Tibial artery (tissue), 4 donors: Measurements from ENCODE around the gene WDR59.

Source experiments
- DNase-seq, 2 donors: peaks; one replicate each; pipeline ENCODE4 v3.0.0-alpha.2; 2019
- H3K27ac ChIP-seq, 2 donors: fragments of 200-600 bp; sonication (generic) in 1 of 2; 1 replicate in 1 of 2; 2 replicates in 1 of 2; pipeline ENCODE4 v1.5.1; 2018 to 2019; ENCODE audit warnings: mild to moderate bottlenecking in 1 of 2
- H3K27me3 ChIP-seq, 2 donors: fragments of 200-600 bp; sonication (generic) in 1 of 2; one replicate each; pipeline versions ENCODE4 v1.5.1 to v1.6.0; 2016 to 2019
- H3K36me3 ChIP-seq, 3 donors: fragments of 200-600 bp; sonication (generic) in 2 of 3; one replicate each; pipeline ENCODE4 v1.5.1; 2016 to 2019; ENCODE audit warnings: mild to moderate bottlenecking in 2 of 3
- H3K4me1 ChIP-seq, 4 donors: fragments of 200-600 bp; sonication (generic) in 2 of 4; 1 replicate in 3 of 4; 2 replicates in 1 of 4; pipeline ENCODE4 v1.5.1; 2016 to 2019
- H3K4me3 ChIP-seq, 2 donors: fragments of 200-600 bp; sonication (generic) in 1 of 2; 1 replicate in 1 of 2; 2 replicates in 1 of 2; pipeline ENCODE4 v1.5.1; 2018 to 2019; ENCODE audit warnings: mild to moderate bottlenecking in 2 of 2
- H3K9me3 ChIP-seq, 3 donors: fragments of 200-600 bp; sonication (generic) in 1 of 3; one replicate each; pipeline ENCODE4 v1.5.1; 2016 to 2019
- intact Hi-C: fragments of 100-400 bp; cut with DNase I; formaldehyde crosslinking; loops from one replicate; pipeline ENCODE4 v1.15.0; 2023; ENCODE audit warnings: low total_unique reads
- TF ChIP-seq, protein P1 (sequence below), 2 experiments: fragments of 200-600 bp in 1 of 2; fragments of 450-650 bp in 1 of 2; IDR thresholded peaks; one replicate each; pipeline ENCODE4 v1.5.1; 2017 to 2019; ENCODE audit warnings: antibody characterized with exemption in 2 of 2, mild to moderate bottlenecking in 1 of 2, moderate library complexity in 1 of 2

Gene WDR59

DNA sequence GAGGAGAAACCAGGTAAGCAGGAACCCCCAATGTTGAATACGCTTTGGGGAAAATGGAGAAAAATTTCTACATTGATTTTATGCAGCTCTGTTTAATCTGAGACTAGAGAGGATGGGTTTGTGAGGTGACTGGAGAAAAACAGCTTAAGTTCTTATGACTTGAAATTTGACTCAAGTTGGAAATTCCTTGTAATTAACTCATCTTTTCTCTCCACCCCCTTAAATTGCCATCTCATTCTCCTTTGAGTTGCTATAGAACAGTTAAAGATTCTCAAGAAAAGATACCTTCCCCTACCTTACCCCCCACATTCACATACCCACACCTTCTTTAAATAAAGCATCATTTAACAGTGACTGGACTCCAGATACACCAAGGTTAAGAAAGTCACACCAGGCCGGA is 38.1 kb upstream of the WDR59 start:
- Histone ChIP-seq H3K27ac (no peak overlapping the region), H3K4me1 (peaks cover 0 to 22% (median 11%) of the 10 kb centered on the region in 4 donors), H3K4me3 (no peak overlapping the region), H3K27me3 (no peaks in the 10 kb centered on the region), H3K36me3 (no peaks in the 10 kb centered on the region), H3K9me3 (no peaks in the 10 kb centered on the region)
- TF ChIP-seq, protein P1, sequence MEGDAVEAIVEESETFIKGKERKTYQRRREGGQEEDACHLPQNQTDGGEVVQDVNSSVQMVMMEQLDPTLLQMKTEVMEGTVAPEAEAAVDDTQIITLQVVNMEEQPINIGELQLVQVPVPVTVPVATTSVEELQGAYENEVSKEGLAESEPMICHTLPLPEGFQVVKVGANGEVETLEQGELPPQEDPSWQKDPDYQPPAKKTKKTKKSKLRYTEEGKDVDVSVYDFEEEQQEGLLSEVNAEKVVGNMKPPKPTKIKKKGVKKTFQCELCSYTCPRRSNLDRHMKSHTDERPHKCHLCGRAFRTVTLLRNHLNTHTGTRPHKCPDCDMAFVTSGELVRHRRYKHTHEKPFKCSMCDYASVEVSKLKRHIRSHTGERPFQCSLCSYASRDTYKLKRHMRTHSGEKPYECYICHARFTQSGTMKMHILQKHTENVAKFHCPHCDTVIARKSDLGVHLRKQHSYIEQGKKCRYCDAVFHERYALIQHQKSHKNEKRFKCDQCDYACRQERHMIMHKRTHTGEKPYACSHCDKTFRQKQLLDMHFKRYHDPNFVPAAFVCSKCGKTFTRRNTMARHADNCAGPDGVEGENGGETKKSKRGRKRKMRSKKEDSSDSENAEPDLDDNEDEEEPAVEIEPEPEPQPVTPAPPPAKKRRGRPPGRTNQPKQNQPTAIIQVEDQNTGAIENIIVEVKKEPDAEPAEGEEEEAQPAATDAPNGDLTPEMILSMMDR (IDR thresholded peaks at IDR 0.05), result no peak
- intact Hi-C loops, result no loop called here
- no peak for DNase-seq

DNA sequence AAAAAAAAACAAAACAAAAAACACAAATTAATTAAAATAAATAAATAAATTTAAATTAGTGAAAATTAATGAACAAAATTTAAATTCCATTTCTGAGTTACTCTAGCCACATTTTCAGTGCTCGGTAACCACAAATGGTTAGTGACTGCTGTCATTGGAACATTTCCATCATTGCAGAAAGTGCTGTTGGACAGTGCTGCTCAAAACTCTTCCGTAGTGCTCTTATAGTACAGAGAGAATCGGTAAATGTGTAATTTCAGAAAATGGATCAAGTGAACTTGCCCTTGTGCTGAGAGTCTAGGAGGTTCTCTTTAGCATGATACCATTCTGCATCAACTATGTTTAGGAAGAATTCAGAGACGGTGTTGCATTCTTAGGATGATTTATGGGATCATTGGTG is 37.6 kb upstream of the WDR59 start:
- Histone ChIP-seq H3K9me3 (no peaks in the 10 kb centered on the region), H3K36me3 (no peaks in the 10 kb centered on the region), H3K27me3 (no peaks in the 10 kb centered on the region), H3K27ac (no peak overlapping the region), H3K4me3 (no peak overlapping the region), H3K4me1 (peaks cover 0 to 24% (median 11%) of the 10 kb centered on the region in 4 donors)
- TF ChIP-seq, protein P1 (IDR thresholded peaks at IDR 0.05), result no peak
- no peak for DNase-seq
- intact Hi-C loops, result no loop called here

DNA sequence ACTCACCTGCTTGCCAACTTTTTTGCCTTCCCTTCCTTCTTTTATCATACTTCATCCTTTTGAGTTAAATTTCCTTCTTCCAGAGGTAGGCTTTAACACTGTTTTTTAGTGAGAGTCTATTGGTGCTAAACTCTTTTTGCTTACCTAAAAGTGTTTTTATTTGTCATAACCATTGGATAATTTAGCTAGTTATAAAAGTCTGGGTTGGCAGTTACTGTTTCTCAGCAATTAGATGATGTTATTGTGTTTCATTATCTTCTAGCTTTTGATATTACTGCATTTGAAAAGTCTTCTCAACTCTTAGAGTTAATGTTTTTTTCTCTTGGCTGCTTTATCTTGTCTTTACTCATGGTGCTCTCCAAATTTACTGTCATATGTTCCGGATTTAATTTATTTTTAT is 36.5 kb upstream of the WDR59 start:
- TF ChIP-seq, protein P1 (IDR thresholded peaks at IDR 0.05), result no peak
- H3K36me3 ChIP-seq, result no peaks in the 10 kb centered on the region
- no peaks in the 10 kb centered on the region for H3K27me3 ChIP-seq
- peaks cover 0 to 27% (median 6%) of the 10 kb centered on the region in 4 donors for H3K4me1 ChIP-seq
- no peak overlapping the region for H3K4me3 ChIP-seq
- DNase-seq, result no peak
- no peak overlapping the region for H3K27ac ChIP-seq
- intact Hi-C loops, result no loop called here
- H3K9me3 ChIP-seq, result no peaks in the 10 kb centered on the region

DNA sequence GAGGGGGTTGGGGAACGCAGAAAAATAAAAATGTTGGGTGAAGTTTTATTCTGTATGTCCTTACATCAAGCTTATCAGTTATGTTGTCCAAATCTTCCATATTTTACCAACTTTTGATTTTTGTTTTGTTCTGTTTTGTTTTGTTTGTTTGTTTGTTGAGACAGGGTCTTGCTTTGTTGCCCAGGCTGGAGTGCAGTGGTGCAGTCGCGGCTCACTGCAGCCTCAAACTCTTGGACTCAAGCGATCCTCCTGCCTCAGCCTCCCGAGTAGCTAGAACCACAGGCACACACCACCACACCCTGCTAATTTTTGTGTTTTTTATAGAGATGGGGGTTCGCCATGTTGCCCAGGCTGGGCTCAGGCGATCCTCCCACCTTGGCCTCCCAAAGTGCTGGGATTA is 34.7 kb upstream of the WDR59 start:
- intact Hi-C loops, result no loop called here
- H3K27ac ChIP-seq, result no peak overlapping the region
- H3K27me3 ChIP-seq, result no peaks in the 10 kb centered on the region
- H3K4me3 ChIP-seq, result no peak overlapping the region
- no peaks in the 10 kb centered on the region for H3K9me3 ChIP-seq
- no peaks in the 10 kb centered on the region for H3K36me3 ChIP-seq
- no peak for DNase-seq
- H3K4me1 ChIP-seq, result peaks cover 0 to 13% (median 0%) of the 10 kb centered on the region in 4 donors
- TF ChIP-seq, protein P1 (IDR thresholded peaks at IDR 0.05), result no peak

DNA sequence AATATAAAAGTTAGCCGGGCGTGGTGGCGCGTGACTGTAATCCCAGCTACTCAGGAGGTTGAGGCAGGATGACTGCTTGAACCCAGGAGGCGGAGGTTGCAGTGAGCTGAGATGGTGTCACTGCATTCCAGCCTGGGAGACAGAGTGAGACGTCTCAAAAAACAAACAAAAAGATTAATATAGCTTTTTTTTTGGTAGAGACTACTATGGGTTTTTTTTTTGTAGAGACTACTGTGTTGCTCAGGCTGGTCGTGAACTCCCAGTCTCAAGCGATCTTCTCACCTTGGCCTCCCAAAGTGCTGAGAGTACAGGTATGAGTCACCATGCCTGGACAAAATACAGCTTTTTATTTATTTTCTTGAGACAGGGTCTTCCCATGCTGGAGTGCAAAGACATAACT is 34.1 kb upstream of the WDR59 start:
- H3K36me3 ChIP-seq, result no peaks in the 10 kb centered on the region
- intact Hi-C loops, result no loop called here
- no peak overlapping the region for H3K27ac ChIP-seq
- H3K9me3 ChIP-seq, result no peaks in the 10 kb centered on the region
- H3K4me1 ChIP-seq, result peaks cover 0 to 13% (median 0%) of the 10 kb centered on the region in 4 donors
- H3K27me3 ChIP-seq, result no peaks in the 10 kb centered on the region
- DNase-seq, result no peak
- H3K4me3 ChIP-seq, result no peak overlapping the region
- TF ChIP-seq, protein P1 (IDR thresholded peaks at IDR 0.05), result no peak
